Adrenal gland (tissue), 12 donors: Measurements from ENCODE around the gene GANAB. TPM values are rescaled to one million over a fixed set of nuclear protein-coding genes. Genes with fewer than 3 reads are reported as not detected.
A peak's percentile ranks its signal among the peaks of the same experiment; 100 is the strongest.

ENCODE experiments used
- DNase-seq, 7 donors: peaks; one replicate each; pipeline ENCODE4 v3.0.0-alpha.2; 2019 to 2020
- H3K27ac ChIP-seq, 5 donors: fragments of 200-600 bp; sonication (generic) in 4 of 5; 1 replicate in 3 of 5; 2 replicates in 2 of 5; pipeline versions ENCODE4 v1.5.1 to v1.8.0; 2016 to 2020; ENCODE audit warnings: mild to moderate bottlenecking in 1 of 5
- H3K27me3 ChIP-seq: fragments of 200-600 bp; 2 replicates; pipeline ENCODE4 v1.8.0; 2021
- H3K36me3 ChIP-seq, 2 donors: fragments of 200-600 bp; replicated peaks in 1 of 2; 1 replicate in 1 of 2; 2 replicates in 1 of 2; pipeline versions ENCODE4 v1.5.1 to v1.8.0; 2018 to 2022
- H3K4me1 ChIP-seq, 2 donors: fragments of 200-600 bp; replicated peaks in 1 of 2; 1 replicate in 1 of 2; 2 replicates in 1 of 2; pipeline versions ENCODE4 v1.5.1 to v1.8.0; 2018 to 2021
- H3K4me3 ChIP-seq, 4 donors: fragments of 200-600 bp; sonication (generic) in 3 of 4; one replicate each; pipeline ENCODE4 v1.5.1; 2016 to 2018
- H3K9me3 ChIP-seq, 3 donors: fragments of 200-600 bp; sonication (generic) in 1 of 3; replicated peaks in 1 of 3; 1 replicate in 2 of 3; 2 replicates in 1 of 3; pipeline versions ENCODE4 v1.5.1 to v1.8.0; 2016 to 2021
- CTCF ChIP-seq, 6 experiments: fragments of 450-650 bp in 4 of 6; fragments of 200-600 bp in 2 of 6; sonication (generic) in 1 of 6; IDR thresholded peaks; 1 replicate in 5 of 6; 2 replicates in 1 of 6; pipeline versions ENCODE4 v1.5.1 to v1.8.0; 2016 to 2021; ENCODE audit warnings: antibody characterized with exemption in 6 of 6, mild to moderate bottlenecking in 2 of 6, moderate library complexity in 1 of 6
- POLR2A ChIP-seq, 2 donors: fragments of 450-650 bp; IDR thresholded peaks; one replicate each; pipeline ENCODE4 v1.6.1; 2017; ENCODE audit warnings: antibody characterized with exemption in 2 of 2, mild to moderate bottlenecking in 2 of 2, moderate library complexity in 1 of 2
- WGBS, 4 donors: extraction: QIAGEN DNeasy Blood & Tissue Kit in 2 of 4; methylation state at CpG; one replicate each; pipeline versions ENCODE4 v1.1.5 to v1.1.7; 2013 to 2017; 5-methylcytosine and 5-hydroxymethylcytosine counted together
- intact Hi-C, 2 donors: fragments of 100-400 bp; cut with DNase I; formaldehyde crosslinking; loops; one replicate each; pipeline versions ENCODE4 v1.14.1 to v1.15.0; 2022 to 2023
- polyA plus RNA-seq, 3 donors: library from polyadenylated mRNA; stranded (reverse); fragments of 200-250 nt in 2 of 3; fragments of 350-450 nt in 1 of 3; fragmentation: Illumina TruSeq in 1 of 3; extraction: RNeasy Lipid Tissue Mini Kit (QIAGEN cat#74804) in 1 of 3; gene quantifications; one replicate each; pipeline ENCODE4 v1.2.3, GENCODE V29; 2013 to 2014
- total RNA-seq, 9 donors: library from RNA; depleted of rRNA in 4 of 9; stranded (reverse); fragments of >200 nt in 4 of 9; fragments of 120-200 nt in 1 of 9; fragmentation: NEBNext Ultra II Directional in 1 of 9; extraction: Animal tissue kit (Norgen Biotek cat#: 25700) in 1 of 9; gene quantifications; one replicate each; pipeline versions ENCODE4 v1.1.0 to v1.2.4, GENCODE V29; 2013 to 2023
- donor health status: healthy with polysubstance abuse.
- donor health status: Bipolar disorder and iron deficiency.
- donor health status: DM: yes; HTN: yes; CAD: no.
- donor health status: DM: no; HTN: no; CAD: no.
- donor health status: DM: no; HTN: no; CAD: no.
- donor health status: DM: yes; HTN: yes; CAD: no.

The GANAB gene
- total and polyA plus RNA-seq, 12 donors, result 90.9 to 304 (median 173) TPM

GRCh38 chr11:62615521-62615920 is 30.9 kb downstream of the GANAB start:
- peaks cover 0 to 27% of the 10 kb centered on the region in 2 donors for H3K36me3 ChIP-seq
- 90 to 95% (median 90%) methylated on average over 2 to 7 of the region's 7 CpGs for WGBS, 4 donors

GRCh38 chr11:62614275-62614674 is 32.1 kb downstream of the GANAB start:
- DNase-seq, result no peak
- Histone ChIP-seq H3K4me3 (no peak overlapping the region), H3K9me3 (no peaks in the 10 kb centered on the region), H3K4me1 (peaks cover 9 to 19% of the 10 kb centered on the region in 2 donors), H3K27me3 (no peaks in the 10 kb centered on the region), H3K36me3 (peaks cover 0 to 29% of the 10 kb centered on the region in 2 donors), H3K27ac (peak overlapping the region in 1 of 5 donors; percentile 93)
- 78 to 87% (median 80%) methylated on average over 8 of the region's 8 CpGs for WGBS, 4 donors
- TF ChIP-seq POLR2A (IDR thresholded peaks at IDR 0.05), result no peak
- no peak for TF ChIP-seq CTCF (IDR thresholded peaks at IDR 0.05)
- intact Hi-C loops, result no loop called here

More at GRCh38 chr11:62615521-62615920, 30.9 kb downstream of the GANAB start:
- H3K4me1 ChIP-seq, result peaks cover 9 to 15% of the 10 kb centered on the region in 2 donors
- no peak overlapping the region for H3K4me3 ChIP-seq
- no peak overlapping the region for H3K27ac ChIP-seq
- no peak for DNase-seq
- intact Hi-C loops, result no loop called here
- no peaks in the 10 kb centered on the region for H3K9me3 ChIP-seq
- TF ChIP-seq CTCF (IDR thresholded peaks at IDR 0.05) (no peak), POLR2A (IDR thresholded peaks at IDR 0.05) (no peak)
- no peaks in the 10 kb centered on the region for H3K27me3 ChIP-seq

GRCh38 chr11:62613291-62613778 is 33.1 kb downstream of the GANAB start:
- TF ChIP-seq CTCF (IDR thresholded peaks at IDR 0.05) (no peak), POLR2A (IDR thresholded peaks at IDR 0.05) (no peak)
- Histone ChIP-seq H3K4me1 (peaks cover 9 to 19% of the 10 kb centered on the region in 2 donors), H3K4me3 (peak overlapping the region in 1 of 4 donors; percentile 67), H3K27ac (peak overlapping the region in 4 of 5 donors; percentile 76 to 95 (median 89)), H3K27me3 (no peaks in the 10 kb centered on the region), H3K9me3 (no peaks in the 10 kb centered on the region), H3K36me3 (peaks cover 0 to 35% of the 10 kb centered on the region in 2 donors)
- intact Hi-C loops, result no loop called here
- 34 to 47% (median 40%) methylated on average over 9 to 15 of the region's 15 CpGs; no CpG with 5 or more reads in 1 of the 4 donors for WGBS, 4 donors
- peak in 4 of 7 donors; percentile 28 to 56 (median 46) for DNase-seq

GRCh38 chr11:62612366-62613290 is 33.8 kb downstream of the GANAB start, which contains the start of the genes EML3 and ROM1:
Gene EML3 (minus strand): TSS chr11:62612775. CDS start chr11:62612457, 318 bp downstream.
Gene ROM1 (plus strand): TSS chr11:62613257. CDS start chr11:62613282, 25 bp downstream.
- peak within 1 kb of the TSS in 3 of 4 donors; percentile 35 to 67 (median 65) for H3K4me3 ChIP-seq
- peak within 1 kb of the TSS; percentile 50 to 95 (median 85) for H3K27ac ChIP-seq
- no peaks in the 10 kb centered on the region for H3K9me3 ChIP-seq
- peaks cover 0 to 42% of the 10 kb centered on the region in 2 donors for H3K36me3 ChIP-seq
- intact Hi-C loops, result no loop called here
- no peaks in the 10 kb centered on the region for H3K27me3 ChIP-seq
- DNase-seq, result peak; percentile 84 to 95 (median 92)
- peak; percentile 25 to 91 (median 66) for TF ChIP-seq CTCF (IDR thresholded peaks at IDR 0.05)
- TF ChIP-seq POLR2A (IDR thresholded peaks at IDR 0.05), result peak in 1 of 2 donors; percentile 21
- peaks cover 9 to 19% of the 10 kb centered on the region in 2 donors for H3K4me1 ChIP-seq
- WGBS, 4 donors, result 0 to 3% (median 2%) methylated on average over 2 to 88 of the region's 91 CpGs
